Muscle of back (tissue), 11 donors: ENCODE data around the gene NECAP2. TPM values are rescaled to one million over a fixed set of nuclear protein-coding genes. Genes with fewer than 3 reads are reported as not detected.
"Not testable (repeated sequence)": the region's sequence is repeated elsewhere in the genome, so short reads cannot be mapped to it uniquely, and the experiment has no call there.

Experiments used
- DNase-seq, 3 donors: peaks; one replicate each; pipeline versions ENCODE4 v3.0.0 to v3.0.0-alpha.2; 2013
- polyA plus RNA-seq, 10 donors: library from polyadenylated mRNA; unstranded; fragments of 120-200 nt; gene quantifications; one replicate each; pipeline ENCODE4 v1.2.1, GENCODE V29; 2013; ENCODE audit not compliant: insufficient read length in 10 of 10

NECAP2 gene
- polyA plus RNA-seq, 10 donors = 31.1 to 45.6 (median 35.8) TPM

DNA sequence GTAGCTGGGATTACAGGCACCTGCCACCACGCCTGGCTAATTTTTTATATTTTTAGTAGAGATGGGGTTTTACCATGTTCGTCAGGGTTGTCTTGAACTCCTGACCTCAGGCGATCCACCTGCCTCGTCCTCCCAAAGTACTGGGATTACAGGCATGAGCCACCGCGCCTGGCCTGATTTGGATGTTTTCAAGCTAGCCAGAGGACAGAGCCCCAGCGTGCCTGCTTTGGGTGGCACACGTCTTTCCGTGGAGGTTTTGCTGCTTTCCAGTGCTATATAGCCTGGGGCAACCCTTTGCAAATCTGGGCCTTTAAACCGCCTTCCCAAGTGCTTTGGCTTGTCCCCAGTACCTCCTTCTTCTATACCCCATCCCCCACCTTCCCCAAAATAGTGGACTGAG lies 15.6 kb downstream of the NECAP2 start:
- not testable (repeated sequence) for DNase-seq

DNA sequence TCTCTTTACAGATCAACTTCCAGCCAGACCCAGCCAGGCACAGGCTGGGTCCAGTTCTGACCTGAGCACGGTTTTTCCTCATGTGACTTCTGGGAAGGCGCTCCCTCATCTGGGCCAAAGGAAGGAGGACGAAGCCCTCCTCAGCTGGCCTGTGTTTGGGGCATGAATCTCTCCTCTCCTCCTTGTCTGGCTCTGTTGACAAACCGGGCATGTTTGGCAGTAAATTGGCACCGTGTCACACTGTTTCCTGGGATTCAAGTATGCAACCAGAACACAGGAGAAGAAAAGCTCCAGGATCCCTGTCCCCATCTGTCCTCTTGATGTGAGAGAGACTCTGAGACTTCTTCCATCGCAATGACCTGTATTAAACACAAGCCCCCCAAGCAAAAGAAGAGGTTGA lies 18.3 kb downstream of the NECAP2 start:
- DNase-seq = no peak

DNA sequence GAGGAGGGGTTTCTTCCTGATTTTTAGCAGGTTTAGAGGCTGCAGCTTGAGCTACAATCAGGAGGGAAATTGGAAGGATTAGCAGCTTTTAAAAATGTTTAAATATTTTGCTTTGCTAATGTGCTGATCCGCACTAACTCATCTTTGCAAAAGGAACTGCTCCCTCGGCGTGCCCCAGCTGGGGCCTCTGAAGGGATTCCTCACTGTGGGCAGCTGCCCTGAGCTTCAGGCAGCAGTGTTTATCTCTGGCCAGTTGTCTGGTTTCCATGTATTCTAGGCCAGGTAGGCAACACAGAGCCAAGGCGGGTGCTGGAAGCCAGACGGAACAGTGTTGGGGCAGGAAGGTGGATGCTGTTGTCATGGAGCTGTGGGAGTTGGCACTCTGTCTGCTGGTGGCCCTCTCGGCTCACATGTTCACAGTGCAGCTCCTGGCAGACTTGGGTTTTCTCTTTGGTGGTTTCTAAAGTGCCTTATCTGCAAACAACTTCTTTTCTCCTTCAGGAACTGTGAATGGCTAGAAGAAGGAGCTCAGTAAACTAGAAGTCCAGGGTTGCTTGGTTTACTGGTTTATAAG lies 18.9 kb downstream of the NECAP2 start:
- DNase-seq = no peak

DNA sequence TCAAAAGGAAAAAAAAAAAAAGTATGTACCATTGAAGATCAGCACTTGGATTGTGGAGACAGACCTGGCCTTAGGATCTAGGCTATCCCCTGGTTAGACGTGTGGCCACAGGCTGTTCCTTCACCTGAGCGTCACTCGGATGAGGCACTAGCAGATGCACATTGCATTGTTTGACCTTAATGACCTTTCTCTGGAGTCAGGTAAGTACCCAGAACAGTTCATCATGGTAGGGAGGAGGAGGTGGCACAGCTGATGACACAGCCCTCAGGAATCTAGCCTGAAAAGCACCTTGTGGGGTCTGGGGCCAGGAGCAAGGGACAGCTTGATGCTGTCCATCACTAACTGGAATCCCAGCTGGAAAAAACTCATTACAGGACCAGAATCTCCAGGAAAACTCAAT lies 21.2 kb downstream of the NECAP2 start:
- DNase-seq = no peak

DNA sequence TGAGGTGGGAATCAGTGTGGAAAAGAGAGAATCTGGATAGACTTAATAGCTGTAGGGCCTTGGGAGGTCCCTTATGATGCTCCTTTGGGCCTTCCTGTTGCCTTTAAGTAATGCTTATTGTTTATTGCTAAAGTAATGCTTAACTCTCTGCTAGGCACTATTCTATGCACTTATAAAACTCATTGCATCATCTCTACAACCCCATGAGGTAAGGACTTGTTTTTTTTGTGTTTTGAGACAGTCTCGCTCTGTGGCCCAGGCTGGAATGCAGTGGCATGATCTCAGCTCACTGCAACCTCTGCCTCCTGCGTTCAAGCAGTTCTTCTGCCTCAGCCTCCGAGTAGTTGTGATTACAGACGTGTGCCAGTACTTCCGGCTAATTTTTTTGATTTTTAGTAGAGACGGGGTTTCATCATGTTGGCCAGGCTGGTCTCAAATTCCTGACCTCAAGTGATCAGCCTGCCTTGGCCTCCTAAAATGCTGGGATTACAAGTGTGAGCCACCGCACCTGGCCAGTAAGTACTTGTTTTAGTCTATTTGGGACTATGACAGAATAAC lies 22.3 kb downstream of the NECAP2 start:
- no peak for DNase-seq

DNA sequence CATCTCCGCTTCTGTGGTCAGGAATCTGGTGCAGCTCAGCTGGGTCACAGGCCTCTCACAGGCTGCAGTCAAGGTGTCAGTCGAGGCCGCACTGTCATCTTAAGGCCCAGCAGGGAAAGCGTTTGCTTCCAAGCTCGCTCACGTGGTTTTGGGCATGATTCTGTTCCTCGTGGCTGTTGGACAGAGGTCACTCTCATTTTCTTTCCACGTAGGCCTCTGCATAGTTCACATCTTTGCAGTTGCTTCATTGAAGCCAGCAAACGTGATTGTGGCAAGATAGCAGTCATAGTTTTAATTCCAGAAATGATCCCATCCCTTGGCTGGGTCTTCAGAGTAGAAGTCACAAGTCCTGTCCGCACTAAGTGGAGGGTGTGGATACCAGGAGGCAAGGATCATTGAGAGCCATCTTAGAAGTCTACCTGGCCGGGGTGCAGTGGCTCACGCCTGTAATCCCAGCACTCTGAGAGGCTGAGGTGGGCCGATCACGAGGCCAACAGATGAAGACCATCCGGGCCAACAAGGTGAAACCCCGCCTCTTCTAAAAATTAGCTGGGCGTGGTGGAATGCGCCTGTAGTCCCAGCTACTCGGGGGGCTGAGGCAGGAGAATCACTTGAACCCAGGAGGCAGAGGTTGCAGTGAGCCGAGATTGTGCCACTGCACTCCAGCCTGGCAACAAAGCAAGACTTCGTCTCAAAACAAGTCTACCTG lies 24.5 kb downstream of the NECAP2 start:
- DNase-seq = no peak

DNA sequence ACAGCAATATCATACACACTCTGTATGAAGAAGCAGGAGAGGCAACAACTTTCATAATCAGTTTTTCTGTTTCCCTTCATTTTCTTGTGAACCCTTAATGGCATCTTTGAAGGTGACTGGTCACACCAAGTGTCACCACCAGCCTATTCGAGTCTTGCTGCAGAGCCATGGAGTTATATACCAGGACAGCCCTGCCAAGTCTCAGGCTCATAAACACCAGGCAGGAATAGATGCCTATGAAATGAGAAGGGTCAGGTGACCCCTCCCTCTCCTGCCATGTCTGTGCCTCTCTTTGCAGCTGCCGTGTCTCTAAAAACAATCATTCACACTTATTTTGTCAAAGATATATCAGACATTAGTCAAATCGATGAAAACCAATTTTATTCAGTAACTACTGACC lies 28.0 kb downstream of the NECAP2 start:
- no peak for DNase-seq

DNA sequence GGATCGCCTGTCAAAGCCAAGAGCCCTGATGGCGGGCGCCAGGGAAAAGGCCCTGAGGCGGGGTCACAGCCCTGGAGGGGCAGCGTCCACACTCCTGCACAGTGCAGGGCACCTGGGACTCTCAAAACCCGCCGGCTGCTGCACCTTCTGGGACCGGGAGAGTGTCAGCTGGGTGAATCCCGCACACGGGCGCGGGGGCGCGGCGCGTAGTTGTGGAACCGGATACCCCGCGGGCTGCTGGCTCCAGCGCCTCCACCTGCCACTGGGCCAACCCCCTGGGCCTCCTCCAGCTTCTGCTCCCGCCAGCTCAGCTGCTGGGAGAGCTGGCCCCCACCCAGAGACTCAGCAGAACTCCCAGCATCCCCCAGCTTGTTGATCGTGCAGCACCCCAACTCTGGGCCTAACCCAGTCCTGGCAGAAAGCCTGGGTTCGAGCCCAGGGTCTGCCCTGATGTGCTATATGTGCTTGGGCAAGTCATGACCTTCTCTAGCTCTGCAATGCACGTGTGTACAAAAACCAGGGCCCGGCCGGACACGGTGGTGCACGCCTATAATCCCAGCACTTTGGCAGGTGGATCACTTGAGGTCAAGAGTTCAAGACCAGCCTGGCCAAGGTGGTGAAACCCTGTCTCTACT lies 33.8 kb downstream of the NECAP2 start:
- peak; percentile 13 to 35 (median 18) for DNase-seq

DNA sequence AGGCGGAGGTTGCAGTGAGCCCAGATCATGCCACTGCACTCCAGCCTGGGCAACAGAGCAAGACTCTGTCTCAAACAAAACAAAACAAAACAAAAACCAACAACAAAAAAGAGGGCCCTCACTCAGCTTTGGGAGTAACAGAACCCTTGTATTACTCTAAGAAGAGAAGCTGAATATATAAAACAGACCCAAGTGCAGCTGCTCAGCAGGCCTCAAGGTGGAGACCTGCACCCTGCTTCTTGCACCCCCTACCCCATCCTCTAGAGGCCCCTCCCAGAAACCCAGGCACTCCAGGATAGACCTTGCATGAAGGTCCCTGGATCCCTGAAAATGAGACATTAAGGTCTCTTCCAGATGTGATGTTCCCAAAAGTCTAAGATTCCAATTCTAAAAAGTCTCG lies 34.4 kb downstream of the NECAP2 start:
- DNase-seq = not testable (repeated sequence)

DNA sequence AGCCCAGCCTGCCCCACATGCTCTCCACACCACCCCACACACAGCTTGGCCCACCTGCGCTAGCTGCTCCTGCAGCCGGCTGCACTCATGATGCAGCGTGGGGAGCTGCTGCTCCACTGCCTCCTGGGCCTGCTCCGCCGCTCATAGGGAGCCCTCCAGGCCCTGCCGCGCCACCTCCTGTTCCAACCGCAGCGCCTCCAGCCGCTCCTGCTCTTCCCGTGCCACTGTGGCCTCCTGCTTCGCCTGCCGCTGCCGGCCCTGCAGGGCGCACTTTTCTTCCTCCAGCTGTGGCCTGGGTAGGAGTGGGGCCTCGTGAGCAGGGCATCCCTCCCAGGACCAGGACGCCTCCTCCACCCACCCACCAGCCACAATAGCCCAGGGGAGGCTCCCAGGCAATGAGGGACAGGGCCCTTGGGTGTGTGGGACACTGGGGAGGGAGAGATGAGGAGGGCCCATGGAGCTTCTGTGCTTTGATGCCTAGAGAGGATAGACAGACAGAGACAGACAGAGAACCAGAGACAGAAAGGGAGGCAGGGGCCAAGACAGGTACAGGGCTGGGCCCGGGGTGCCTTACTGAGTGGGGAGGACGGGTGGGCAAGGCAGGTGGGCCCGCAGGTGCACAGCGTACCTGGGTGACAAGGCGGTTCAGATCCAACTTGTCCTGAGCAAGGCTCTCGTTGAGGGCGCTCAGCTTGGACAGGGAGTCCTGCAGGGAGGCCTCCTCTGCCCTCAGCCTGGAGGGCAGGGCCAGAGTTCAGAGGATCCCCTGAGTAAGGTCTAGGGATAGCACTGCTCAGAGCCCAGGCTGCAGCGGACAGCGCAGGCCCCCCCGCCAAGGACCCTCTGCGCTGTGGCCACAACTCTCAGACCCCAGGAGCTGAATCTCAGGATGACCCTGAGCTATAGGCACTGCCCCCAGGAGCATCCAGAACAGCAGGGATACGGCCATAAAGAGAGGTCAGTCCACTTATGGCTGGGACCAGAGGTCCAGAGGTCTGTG lies 35.5 kb downstream of the NECAP2 start:
- not testable (repeated sequence) for DNase-seq

DNA sequence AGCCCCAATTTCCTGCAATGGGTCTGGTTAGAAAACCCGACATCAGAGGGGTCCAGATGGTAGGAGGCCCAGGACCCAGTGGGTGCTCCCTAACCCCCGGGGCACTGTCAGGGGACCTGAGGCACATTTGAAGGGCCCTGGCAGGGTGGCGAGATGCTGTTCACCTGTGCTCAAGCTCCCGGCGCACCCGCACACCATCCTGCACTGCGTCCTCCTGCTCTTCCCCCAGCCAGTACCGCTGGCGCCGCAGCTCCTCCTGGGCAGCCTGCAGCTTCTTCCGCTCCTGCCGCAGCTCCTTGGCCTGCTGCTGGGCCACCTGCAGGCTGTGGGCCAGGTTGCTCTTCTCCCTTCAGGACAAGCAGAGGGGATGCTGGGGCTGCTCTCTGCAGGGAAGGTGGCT lies 37.6 kb downstream of the NECAP2 start:
- no peak for DNase-seq

DNA sequence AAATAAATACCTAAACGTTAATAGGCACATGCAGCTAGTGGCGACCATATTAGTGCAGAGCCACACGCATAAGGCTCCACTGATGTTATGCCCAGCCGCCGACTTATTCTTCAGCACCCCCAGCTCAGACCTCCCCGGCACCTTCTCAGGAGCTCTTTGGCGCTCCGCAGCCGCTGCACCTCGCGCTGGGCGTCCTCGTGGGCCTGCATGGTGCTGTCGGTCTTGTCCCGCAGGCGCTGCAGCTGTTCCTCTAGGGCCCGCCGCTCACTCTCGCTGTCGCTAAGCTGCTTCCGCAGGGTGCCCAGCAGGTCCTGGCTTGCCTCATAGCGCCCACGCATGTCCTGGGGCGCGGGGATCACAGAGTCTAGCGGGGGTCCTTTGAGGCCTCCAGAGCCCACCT lies 42.6 kb downstream of the NECAP2 start:
- DNase-seq = not testable (repeated sequence)

DNA sequence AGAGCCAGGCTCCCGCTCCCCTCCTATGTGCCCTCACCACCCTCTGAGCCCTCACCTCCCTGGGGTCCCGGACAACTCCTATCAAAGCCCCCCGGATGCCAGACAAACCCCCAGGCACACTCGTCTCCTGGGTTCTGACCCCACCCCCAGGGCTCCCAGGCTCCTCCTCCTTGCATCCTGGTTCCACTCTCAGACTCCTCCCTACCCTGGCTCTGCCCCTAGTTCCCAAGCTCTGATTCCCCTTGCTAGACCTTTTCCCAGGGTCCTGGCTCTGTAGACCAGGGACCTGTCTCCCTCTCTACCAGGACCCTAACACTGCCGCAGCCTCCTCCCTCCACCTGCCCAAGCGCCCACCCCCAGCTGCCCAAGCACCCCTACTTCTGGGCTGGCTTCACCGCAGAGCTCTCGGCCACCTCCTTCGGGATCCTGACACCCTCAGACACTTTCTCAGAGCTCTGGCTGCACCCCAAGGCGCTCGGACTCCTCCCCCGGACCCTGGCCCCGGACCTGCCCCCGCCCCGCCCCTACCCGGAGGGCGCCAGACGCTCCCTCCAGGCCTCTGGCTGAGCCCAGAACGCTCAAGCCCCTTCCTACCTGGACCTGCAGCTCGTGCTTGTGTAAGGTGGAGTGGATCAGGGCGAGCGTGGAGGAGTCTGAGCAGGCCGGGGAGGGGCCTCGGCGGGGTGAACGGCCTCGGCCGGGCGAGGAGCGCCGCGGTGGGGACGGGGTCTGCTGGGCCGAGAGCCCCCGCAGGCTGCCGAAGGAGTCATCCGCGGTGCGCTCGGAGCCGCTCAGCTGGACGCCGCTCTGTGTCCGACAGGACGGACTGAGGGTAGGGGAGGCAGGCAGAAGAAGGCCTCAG lies 43.3 kb downstream of the NECAP2 start:
- not testable (repeated sequence) for DNase-seq

DNA sequence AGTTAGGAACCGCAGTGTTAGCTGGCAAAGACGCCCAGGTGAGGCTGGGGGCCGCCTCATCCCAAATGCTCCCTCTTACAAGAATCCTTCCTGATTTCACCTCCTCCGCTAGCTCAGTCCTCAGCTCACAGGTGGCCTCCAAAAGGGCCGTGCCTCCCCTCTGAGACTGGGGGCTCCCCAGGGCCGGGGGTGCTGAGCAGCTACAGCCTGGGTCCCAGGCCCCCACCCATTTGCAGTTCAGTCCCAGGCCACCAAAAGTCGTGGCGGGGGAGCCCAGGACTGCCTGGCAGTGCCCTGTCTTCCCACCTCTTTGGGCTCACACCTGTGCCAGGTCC lies 43.9 kb downstream of the NECAP2 start:
- no peak for DNase-seq

DNA sequence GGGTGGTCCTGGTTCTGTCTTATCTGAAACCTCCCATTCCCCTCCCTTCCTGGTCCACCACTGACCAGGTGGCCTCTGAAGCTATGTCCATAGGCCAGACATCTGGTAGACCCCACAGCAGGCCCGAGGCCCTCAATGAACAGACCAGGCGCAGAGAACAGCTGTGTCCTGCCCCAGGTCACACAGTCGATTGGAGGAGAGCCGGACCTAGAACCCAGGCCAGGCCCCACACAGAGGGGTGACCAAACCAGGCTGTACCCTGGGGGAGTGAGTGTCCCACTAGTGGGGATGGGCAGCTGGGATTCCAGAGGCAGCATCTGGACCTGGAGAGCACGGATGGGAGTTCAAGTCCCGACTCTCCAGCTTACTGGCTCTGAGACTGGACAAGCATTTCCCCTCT lies 44.4 kb downstream of the NECAP2 start:
- DNase-seq = no peak

DNA sequence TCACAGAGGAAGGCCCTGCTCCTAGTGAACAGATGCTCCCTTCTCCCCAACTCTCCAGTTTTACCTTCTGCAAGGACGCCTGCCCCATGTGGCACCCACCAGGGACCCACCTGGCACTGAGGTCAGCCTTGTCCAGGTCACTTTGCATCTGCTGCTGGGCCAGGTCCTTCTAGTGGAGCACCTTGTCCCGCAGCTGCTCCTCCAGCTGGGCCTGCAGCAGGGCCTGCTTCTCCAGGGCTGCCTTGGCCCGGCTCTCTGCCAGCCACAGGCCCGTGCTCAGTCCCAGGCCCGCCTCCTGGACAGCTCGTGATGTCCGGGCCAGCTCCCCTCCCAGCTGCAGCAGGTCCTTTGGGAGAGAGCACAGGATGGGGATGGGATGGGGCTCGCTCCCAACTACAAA lies 45.8 kb downstream of the NECAP2 start:
- not testable (repeated sequence) for DNase-seq

DNA sequence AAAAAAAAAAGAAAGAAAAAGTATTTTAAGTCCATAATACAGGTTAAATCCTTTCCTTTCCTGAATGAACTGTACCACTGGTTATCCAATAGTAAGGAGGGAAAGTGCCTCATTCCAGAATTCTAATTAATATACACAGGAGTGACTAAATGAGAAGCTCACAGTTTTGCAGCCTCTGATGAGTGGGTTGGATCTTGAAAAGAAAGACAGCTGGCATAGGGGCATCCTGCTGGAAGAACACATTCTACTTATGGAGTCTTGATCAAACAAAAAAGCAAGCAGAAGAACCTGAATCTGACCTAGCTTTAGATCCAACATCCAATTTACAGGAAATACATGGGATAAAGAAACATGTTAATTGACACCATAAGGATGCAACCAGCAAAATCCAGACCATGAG lies 46.5 kb downstream of the NECAP2 start:
- DNase-seq = not testable (repeated sequence)

DNA sequence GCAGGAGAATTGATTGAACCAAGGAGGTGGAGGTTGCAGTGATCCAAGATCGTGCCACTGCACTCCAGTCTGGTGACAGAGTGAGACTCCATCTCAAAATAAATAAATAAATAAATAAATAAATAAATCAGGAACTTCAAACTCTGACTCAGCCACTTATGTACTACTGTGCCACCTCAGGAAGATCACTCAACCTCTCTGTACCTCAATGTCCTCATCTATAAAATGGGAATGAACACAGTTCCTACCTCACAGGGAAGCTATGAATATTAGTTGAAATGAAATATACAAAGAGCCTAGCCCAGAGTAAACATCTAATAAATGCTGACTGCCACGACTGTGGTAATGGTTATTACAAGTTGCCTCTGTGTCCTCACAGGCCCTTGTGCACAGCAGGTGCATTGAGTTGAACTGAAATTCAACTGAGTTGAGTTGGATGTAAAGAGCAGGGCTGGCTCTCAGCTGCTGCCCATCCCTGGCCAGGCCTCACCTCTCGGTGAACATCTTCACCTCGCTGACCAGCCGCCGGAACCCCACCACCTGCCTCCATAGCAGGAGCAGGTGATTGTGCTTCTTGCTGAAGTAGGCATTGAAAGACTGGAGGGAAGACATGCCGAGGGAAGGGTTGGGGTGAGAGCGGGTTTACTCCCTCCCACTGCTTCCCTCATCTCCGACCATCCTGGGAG lies 48.8 kb downstream of the NECAP2 start:
- not testable (repeated sequence) for DNase-seq

DNA sequence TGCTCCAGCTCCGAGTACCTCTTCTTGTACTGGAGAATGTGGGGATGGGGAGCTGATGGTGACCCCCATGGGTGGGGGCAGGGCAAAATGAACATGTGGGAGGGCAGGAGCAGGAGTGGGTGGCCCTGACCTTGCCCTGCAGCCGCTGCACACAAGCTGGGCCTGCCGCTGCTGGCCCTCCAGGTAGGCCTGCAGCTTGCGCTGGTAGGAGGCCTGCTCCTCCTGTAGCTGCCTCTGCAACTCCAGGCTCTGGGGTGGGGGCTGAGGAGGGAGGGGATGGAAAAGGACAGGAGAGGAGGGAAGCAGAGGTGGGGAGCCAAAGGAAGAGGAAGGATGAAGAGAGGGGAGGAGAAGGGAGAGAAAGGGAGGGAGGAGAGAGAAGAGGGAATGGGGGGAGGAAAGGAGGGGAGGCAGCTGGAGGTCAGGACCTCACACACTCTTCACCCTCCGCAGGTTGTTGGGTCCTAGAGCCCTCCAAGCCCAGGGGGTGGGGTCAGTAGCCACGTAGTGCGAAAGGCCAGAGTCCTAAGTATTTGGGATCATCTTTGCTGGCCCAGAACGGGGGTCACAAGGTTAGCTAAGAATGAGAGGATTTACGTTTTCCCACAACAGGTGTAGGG lies 50.6 kb downstream of the NECAP2 start:
- no peak for DNase-seq

DNA sequence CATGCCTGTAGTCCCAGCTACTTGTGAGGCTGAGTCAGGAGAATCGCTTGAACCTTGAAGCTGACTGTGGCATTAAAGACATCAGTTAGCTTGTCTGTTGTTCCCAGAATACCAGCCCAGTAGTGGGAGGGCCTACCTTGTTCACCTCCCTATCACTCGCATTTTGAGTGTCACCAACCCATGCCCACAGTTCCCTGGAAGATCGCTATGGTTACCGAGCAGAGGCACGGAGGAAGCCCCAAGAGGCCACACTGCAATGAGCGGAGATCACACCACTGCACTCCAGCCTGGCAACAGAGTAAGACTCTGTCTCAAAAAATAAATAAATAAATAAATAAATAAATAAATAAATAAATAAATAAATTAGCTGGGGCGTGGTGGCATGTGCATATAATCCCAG lies 52.4 kb downstream of the NECAP2 start:
- not testable (repeated sequence) for DNase-seq
